NCI-H345 treated with DMSO at 0.1 percent for 48 hours (cell line): Measurements from ENCODE around the gene TANC1.

ENCODE experiments used
- DNase-seq: peaks from one replicate; lab custom pipeline; 2025; ENCODE audit not compliant: unreplicated experiment; lab: John Stamatoyannopoulos, UW

Gene TANC1

DNA sequence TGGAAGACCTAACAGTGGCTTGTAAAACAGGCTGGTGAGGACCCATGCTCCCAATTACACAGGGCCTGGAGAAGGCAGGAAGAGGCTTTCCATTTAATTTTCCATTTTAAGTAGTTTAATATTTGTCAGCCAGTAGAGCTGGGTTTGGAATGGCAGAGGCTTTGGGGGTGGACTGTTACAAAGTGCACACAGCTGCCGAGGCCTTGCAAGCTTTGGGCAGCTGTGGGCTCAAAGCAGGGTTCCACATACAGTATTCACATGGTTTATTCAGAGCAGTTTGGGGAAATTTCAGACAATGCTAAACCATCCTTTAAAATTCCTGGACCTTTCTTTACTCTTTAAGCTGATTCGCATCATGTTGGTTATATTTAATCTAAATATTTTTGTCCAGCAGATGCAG lies 185.5 kb downstream of the TANC1 start:
- no peak for DNase-seq

DNA sequence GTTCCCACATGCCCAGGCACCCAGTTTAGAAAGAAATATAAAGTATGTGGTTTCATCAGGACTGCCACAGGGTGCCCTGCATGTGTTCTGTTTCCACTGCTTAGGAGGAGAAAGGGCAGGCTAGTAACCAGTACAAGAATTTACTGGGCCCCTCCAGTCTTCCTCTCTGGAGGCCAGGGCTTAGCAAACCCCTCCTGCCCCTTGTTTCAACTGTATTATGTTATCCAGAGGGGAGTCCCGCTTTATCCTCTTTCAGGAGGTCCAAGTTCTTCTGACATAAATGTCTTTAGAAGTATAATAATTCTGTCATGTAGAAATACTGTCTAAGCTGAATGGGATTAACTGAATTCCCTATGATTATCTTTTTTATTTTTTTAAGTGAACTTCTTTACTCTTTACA lies 185.9 kb downstream of the TANC1 start:
- no peak for DNase-seq

DNA sequence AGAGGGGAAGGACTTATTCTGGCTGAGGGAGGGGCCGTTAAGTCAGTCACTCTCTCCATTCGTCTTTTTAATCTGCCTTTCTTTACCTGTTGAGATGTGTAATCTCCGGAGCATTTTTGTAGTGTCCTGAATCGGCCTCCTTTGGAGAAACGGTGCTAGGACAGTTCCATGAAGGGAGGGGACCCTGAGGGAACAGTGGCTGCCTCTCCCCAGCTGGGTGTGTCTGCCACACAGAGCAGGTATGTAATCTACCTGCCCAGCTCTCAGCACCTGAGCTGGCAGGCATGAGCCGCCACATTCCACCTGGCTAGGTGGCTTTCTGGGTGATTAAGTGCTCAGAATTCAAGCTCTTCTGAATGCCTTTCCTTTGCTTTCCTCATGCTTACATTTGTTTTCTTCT lies 186.9 kb downstream of the TANC1 start:
- DNase-seq, result no peak

DNA sequence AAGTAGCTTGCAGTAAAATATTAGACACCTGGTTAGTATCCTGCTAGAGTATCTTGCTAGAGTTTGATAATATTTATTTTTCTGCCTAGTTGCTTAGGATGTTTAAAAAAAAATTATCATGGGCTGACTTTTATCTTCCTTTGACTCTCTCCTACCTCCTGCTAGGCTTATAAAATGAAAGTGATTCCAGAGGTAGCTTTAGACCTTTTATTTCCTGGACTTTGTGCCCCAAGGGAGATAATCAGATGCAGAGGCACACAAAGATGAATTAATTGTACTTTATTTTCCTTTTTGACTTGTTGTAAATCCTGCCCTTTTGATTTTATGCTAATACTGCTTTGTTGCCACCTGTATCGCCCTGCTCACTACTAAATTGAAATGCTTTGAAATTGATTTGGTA lies 187.4 kb downstream of the TANC1 start:
- DNase-seq, result no peak

DNA sequence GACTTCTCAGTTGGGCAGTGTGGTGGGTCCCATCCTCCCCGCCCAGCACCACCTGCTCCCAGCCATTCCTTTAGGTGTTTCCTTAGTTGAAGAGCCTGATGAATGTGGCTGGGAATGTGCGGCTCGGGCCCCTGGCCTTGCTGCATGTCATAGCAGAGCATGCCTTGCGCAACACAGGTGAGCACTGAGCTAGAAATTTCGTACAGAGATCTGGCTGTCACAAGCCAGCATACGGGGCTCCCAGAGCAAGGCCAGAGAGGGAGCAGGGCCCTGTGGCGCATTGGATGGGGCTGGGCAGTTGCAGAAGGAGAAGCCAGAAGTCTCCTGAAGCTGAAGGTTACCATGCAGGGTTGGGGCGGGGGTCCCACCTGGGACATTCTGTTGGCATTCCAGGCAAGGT lies 188.4 kb downstream of the TANC1 start:
- DNase-seq, result no peak

DNA sequence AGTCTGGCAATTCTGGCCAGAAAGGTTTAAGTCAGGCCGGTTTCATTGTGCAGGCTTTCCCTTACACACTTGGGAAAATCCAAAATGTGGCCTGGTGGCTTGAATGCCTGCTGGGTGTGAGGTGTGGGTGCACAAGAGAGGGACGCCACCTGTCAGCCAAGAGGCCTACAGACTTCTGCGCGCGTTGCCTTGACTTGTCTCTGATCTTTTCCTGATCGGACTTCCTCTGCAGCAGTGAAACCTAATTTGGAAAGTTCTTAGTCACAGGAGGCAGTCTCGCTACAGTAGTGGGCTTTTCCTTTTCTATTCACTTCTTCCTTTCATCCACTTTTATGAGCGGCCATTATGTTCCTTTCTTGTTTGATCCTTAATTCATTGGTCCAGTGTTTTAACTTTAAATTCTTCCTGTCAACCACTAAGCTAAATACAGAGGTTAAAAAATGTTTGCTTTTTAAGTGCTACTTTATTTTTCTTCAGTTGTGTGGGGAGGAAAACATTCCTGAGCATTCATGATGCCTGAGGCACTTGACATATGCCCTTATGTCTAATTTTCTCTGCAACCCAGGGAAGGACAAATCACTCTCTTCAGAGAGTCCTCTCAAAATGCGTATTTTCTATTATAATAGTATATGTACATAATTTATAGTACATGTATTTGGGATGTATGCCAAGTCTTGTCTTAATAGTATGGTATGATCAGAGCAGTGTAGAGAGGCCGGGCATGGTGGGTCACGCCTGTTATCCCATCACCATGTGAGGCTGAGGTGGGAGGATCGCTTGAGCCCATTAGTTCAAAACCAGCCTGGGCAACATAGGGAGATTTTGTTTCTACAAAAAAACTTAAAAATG lies 189.1 kb downstream of the TANC1 start:
- no peak for DNase-seq

DNA sequence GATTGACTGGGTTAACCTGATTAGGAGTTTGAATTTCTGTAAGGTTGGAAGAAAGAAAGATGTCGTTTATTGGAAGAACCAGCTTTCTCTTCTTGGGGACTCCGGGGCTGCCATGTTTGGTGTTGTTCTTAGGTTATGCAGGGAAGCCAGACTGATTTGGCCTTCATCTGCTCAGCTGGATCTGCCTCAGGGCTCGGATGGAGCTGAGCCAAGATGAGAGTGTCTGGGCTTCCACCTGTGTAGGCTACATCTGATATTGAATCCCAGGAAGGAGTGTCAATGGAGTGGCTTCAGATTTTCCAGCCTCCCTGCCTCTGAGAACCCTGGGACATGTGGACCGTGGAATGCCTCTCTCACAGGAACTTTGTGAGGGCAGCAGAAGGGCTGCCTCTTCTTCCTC lies 192.0 kb downstream of the TANC1 start:
- DNase-seq, result no peak

DNA sequence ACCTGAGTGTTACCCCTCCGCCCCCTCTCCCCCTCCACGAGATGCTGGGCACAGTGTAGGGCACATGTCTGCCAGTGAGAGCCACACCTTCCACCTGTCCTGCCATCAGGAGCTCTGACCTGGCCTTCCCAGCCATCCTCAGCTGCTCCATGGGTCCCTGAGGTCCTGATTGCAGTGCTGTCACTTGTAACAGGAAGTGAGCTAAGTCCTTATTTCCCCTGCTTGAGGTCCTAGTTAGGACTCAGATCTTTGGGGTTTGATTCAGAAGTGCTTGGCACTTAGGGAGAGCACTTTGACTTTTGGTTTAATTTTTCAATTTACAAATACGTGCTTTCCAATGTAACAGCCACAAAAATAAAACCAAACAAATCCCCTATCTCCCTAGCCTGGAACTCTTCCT lies 192.5 kb downstream of the TANC1 start:
- DNase-seq, result no peak

DNA sequence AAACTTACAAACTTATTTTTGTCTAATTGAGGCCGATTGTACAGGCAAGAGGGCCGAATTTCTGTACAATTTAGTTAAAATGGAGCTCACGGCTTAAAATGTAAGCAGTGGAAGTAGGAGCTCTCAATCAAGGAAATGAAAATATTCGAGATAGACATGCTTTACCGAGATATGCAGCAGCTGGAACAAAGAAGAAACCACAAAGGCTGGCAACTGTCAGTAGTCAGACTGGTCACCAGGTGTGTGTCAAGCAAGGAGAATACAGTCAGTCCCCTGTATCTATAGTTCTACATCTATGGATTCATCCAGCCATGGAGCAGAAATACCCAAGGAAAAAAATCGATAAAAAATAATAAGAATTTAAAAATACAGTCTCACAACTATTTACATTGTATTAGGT lies 195.5 kb downstream of the TANC1 start:
- no peak for DNase-seq

DNA sequence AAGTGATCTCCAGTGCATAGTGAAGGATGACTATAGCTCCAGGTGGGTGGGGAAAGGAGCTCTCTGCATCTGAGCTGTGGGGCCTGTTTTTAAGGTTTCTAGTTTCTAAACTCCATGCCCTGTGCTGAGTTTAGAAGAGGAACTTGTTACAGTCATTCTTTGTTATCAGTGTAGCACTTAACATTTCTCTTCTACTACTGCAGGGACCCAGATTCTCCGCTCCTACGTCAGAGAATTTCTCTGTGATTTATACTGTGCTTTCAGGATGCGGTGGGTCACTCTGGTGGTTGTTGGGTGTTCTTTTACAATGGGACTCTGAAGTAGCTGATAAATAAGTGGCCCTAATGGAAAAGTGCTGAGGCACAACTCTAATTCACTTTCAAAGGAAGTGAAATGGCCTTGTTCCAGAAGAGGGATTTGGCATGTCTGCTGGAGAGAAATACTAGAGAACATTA lies 196.0 kb downstream of the TANC1 start:
- no peak for DNase-seq

DNA sequence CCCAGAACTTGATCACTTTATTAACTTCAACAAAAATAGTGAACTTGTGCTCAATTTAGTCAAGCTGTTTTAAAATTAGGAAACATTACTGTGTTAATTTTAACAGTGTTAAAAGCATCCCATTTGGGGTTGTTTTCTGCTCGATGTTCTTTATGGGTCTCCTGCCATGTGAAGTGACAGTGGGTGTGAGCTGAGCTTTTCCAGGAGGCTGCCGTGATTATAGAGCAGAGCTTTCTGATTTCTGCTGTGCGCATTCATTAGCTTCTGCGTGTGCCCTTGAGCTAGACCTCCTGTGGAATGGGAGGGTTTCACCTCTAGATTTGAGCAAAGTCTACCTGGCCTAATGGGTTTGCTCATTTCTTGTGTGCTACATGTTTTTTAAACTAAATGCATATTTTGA lies 196.6 kb downstream of the TANC1 start:
- no peak for DNase-seq

DNA sequence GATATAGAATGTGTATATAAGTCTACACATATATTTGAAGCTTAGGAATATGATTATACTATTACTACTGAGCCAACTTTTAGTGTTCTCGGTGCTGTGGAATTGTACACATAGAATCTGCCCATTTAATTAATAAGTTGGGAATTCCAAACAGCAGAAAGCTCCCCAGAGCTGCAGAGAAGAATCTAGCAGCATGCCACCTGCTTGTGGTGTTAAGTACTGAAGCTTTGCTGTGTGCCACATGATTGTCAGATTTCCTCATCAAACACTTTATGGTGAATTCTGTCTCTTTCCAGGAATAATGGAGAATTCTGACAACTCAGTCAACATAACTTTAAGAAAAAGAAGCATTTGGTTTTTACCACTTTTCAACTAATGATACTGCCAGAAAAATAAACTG lies 200.3 kb downstream of the TANC1 start:
- DNase-seq, result no peak

DNA sequence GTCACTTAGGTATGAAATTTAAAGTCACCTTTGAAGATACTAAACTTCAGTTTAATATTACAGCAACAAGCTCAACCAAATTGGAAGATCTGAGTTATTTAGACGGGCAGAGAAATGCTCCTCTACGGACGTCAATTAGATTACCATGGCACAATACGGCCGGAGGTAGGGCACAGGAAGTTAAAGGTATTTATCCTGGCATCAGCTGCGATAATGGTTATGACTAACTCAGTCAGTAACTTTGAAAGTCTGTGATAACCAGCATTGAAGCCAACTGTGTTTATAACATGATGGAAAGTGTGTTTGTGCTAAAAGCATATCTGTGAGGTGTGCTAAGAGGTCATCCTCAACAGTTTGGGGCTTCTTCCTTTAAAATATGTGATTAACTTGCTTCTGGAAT lies 200.7 kb downstream of the TANC1 start:
- DNase-seq, result no peak

DNA sequence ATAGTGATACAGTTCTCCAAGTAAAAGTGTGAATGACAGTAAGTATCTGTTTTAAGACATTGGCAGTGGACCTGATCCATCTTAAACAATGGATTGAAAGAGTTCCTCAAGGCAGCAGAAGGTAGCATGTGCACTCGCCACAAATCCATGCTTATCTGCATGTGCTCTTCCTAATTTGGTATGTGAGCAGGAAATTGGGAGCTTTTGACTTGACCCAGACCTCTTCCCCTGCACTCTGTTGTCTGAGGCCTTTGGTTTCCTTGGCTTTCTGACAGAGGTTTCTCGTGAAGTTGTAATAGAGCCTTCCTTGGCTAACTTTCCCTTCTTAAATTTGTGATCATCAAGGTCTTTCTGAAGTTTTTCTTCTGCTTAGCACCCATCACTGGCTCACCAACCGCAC lies 204.0 kb downstream of the TANC1 start:
- no peak for DNase-seq

DNA sequence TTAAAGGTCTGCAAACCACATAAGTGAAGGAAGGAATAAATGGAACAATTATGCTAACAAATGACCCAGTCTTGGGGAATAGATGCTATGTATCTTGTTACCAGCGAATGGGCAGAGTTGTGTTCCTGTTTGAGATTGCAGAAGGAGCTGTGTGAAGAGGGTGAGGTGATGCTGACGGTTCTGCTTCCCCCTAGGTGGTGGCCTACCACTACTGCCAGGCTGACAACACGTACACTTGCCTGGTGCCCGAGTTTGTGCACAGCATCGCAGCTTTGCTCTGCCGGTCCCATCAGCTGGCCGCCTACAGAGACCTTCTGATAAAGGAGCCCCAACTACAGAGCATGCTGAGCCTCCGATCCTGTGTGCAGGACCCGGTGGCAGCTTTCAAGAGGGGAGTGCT lies 206.3 kb downstream of the TANC1 start:
- DNase-seq, result no peak

DNA sequence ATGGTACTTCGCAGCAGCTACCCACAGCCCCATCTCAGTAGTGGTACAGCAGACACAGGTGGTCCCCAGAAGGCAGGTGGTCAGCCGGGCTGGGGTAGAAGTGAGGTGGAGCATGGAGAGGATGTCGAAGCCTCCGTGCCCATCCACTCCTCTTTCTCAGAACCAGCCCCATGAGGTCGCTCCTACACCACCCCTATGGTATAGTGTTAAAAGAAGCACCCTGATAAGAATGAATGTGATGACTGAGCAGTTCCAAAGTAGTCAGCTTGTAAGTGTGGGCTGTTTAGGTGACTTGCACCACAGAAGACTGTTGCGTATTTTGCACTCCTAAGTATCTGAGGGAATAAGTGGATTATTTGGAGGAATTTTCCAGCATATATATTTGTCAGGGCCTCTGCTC lies 206.7 kb downstream of the TANC1 start:
- DNase-seq, result no peak

DNA sequence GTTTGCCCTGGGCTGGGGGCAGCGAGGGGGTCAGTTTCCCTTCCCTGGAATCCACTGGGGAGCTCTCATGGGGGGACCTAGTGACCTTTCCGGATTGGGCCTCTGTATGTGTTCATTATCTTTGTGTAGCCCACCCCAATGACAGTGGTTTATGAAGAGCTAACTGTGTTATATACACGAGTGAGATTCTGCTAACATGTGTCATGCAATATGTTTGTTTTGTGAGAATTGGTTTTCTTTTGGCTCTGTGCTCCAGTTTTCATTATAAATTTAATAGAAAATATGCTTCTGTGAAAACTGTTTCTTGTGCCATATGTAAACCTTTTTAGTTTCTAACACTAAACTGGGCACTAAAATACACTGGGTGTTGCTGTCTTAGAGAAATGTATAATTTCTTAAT lies 207.5 kb downstream of the TANC1 start:
- DNase-seq, result no peak

DNA sequence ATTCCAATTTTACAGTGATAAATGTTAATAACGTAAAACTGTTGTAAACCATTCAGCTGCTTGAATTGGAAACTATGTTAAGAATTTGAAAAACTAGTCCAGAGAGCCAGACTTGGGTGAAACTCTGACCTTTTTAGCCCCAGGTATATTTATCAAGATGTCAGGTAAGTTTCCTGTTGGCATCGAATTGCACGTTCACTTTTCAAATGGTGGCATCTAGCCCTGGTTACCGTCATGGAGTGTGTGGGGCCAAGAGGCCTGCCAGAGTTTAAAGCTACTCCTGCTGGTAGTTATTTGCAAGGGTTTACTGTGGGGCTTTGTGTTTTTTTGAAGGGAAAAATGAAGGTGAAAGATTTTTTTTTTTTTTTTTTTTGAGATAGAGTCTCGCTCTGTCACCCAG lies 208.1 kb downstream of the TANC1 start:
- no peak for DNase-seq

DNA sequence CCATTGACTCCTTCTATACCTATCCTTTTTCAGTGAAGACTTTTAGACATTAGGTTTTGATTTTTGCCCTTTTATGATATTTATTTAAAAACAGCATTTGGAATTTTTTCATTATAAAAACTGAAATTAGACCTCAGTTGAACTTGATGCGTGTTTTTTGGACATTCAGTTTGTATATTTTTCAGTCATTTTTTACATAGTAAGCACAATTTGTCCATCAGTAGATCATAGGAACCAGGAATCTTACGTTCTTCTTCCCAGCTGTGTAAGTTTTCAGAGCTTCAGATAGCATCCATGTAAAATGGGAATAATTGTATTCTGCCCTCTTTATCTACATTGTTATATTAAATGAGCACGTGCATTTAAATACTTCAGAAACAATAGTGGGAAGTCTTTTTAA lies 208.9 kb downstream of the TANC1 start:
- no peak for DNase-seq

DNA sequence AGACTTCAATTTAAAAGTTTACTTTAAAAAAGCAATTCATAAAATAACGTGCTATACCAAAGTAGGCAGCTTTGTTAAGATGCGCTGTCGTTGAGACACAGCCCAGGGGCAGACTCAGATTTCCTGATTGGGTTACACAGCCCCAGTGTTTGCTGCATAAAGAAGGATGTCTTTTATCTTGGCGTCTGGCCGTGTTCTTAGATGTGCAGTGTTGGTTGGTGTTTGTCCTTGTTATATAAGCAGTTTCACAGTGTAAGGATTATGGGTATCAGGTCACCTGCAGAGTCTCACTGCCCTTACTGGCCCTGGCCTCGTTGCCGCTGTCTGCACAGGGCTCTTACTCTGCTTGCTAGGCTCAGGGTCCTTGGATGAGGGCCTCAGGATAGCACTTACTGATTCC lies 209.5 kb downstream of the TANC1 start:
- DNase-seq, result no peak

DNA sequence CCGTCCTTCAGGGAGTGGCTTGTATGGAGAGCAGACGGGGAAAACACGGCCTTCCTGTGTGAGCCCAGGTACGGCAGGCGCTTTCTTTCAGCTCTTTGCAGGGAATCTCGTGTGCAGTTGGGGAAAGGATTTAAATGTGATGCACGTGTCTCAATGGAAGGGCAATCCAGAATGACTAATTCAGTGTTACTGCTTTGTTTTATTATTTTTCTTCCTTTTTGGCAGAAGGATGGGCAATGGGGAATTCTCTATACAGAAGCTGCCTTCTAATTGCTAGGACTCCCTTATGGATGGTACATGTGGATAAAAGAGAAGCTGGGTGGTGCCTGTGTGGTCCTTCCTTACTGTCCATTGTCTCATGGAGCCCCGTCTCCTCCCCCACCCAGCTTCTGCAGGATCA lies 210.7 kb downstream of the TANC1 start:
- DNase-seq, result no peak

DNA sequence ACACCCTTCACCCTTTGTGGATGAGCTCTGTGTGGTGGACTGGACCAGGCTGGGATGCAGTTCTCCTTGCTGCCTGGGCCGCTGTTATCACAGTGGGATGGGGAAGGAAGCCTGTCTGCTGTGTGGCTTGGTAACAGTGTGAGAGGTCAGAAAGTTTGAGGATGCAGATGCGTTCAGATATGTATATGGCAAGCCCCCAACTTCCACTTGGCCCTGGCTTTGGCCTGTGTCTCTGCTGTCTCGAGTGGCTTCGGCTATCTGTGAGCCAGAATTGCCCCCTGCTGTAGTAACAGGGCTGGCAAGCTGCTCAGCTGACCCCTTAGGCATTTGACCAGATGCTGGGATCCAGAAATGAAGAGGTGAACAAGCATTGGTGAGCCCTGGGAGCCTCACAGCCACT lies 211.3 kb downstream of the TANC1 start:
- DNase-seq, result no peak

DNA sequence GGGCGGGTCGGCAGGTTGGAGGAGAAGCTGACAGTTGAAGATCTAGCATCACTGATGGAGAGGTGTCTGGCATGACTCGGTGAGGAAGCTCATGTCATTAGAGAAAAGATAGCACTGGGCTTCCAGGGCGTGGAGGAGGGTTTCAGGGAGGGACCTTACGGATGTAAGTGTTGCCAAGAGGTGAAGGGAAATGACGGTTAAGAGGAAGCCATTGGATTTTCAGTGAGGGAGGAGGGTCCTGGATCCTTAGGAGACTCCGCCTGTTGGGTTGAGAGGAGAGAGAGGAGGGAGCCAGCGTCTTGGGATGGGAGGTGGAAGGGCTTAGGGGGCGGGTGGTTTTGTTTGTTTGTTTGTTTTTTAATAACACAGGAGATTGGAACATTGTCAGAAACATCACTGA lies 214.9 kb downstream of the TANC1 start:
- no peak for DNase-seq
